ENCODE results near the gene UPF2. TPM values are rescaled to one million over a fixed set of nuclear protein-coding genes. Genes with fewer than 3 reads are reported as not detected.
A peak's percentile ranks its signal among the peaks of the same experiment; 100 is the strongest.

UPF2 gene
- total and polyA plus RNA-seq, 2 of the 13 experiments (the other 11 are each of a cell fraction or from before 2014, with no cell fraction given), result 6.2 to 14.5 TPM

DNA sequence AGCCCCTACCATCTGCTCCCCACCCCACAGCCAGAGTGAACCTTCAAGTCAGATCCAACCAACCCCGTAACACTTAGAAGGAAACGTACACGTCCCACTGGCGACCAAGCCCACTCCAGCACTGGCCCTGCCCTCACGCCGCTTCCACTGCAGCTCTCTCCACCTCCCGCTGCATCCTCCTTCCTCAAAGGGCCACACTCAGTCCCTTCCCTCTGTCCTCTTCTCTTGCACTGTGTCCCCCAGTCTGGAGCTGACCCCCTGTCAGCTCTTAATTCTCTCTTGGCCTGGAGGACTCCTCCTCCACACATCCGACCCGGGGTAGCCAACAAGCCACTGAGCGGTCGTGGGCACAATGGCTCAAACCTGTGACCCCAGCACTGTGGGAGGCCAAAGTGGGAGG is 133.6 kb downstream of the UPF2 start:
- no peaks in the 10 kb centered on the region for H3K79me2 ChIP-seq (ENCODE audit: insufficient read depth, low read length)
- H3K4me1 ChIP-seq (ENCODE audit: insufficient read depth, low read length), result peaks cover 47% of the 10 kb centered on the region
- intact Hi-C loops (cut with micrococcal nuclease; ENCODE audit: unreplicated experiment), result no loop called here
- ChIA-PET CTCF (ENCODE audit: low intra/inter-chr PET ratio, low total read pairs) (no interaction called here), POLR2A (interaction anchor here (1.7 kb wide), 1 partner anchor 33 kb away, joined by 8 read pairs; no protein-coding TSS in a partner anchor)
- no peak overlapping the region for H3K4me2 ChIP-seq (ENCODE audit: low read depth, low read length)
- FAIRE-seq, result no peak
- no TSS peak for BruUV-seq (replicated peaks)
- 89% methylated on average over 11 of the region's 11 CpGs for WGBS (ENCODE audit: low lambda C conversion rate)
- TF ChIP-seq ZFP36L2 (CRISPR knock-in tag; IDR thresholded peaks at IDR 0.05) (no peak), ZSCAN9 (CRISPR knock-in tag; IDR thresholded peaks at IDR 0.05; ENCODE audit: borderline replicate concordance) (no peak), SIN3B (IDR thresholded peaks at IDR 0.05; ENCODE audit: low read length) (no peak), ZNF776 (CRISPR knock-in tag; IDR thresholded peaks at IDR 0.05) (no peak), PAWR (CRISPR knock-in tag; IDR thresholded peaks at IDR 0.05; ENCODE audit: borderline replicate concordance) (no peak), RFX3 (CRISPR knock-in tag; IDR thresholded peaks at IDR 0.05) (no peak), HNRNPL (IDR thresholded peaks at IDR 0.05; ENCODE audit: low read depth, low read length) (no peak), HMGA1 (CRISPR knock-in tag; conservative IDR thresholded peaks at IDR 0.05) (no peak), SMARCE1 (IDR thresholded peaks at IDR 0.05; ENCODE audit: borderline replicate concordance) (no peak)
- TF ChIP-seq, protein P1, sequence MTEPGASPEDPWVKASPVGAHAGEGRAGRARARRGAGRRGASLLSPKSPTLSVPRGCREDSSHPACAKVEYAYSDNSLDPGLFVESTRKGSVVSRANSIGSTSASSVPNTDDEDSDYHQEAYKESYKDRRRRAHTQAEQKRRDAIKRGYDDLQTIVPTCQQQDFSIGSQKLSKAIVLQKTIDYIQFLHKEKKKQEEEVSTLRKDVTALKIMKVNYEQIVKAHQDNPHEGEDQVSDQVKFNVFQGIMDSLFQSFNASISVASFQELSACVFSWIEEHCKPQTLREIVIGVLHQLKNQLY (CRISPR knock-in tag; IDR thresholded peaks at IDR 0.05), result no peak
- no peak overlapping the region for H3K27ac ChIP-seq (ENCODE audit: extremely low read length, insufficient read depth, low read length)
- no peak overlapping the region for H3K9ac ChIP-seq (ENCODE audit: insufficient read depth, low read depth, low read length)
- H3K4me3 ChIP-seq (replicated peaks in 1 of 3; ENCODE audit: insufficient read depth in 1 of 3, low read depth in 2 of 3, low read length in 3 of 3), result no peak overlapping the region
- in situ Hi-C loops (cut with HindIII; ENCODE audit: extremely low pct_ligation_motif_present, low pct_unique_long_range_greater_than_20kb), result no loop called here
- no peak overlapping the region for H2AFZ ChIP-seq (ENCODE audit: low read length)
- ATAC-seq, result no peak
- no peaks in the 10 kb centered on the region; a peak in 1 of 5 replicates for H3K27me3 ChIP-seq (ENCODE audit: control insufficient read depth in 1 of 2, insufficient read depth in 2 of 2, low read length in 2 of 2)
- H4K20me1 ChIP-seq (ENCODE audit: insufficient read depth, low read length), result no peaks in the 10 kb centered on the region
- no peaks in the 10 kb centered on the region for H3K9me3 ChIP-seq (ENCODE audit: low read length)
- DNase-seq (ENCODE audit: low spot score), result no peak
- no peaks in the 10 kb centered on the region for H3K36me3 ChIP-seq (replicated peaks in 1 of 2; ENCODE audit: control insufficient read depth in 1 of 2, insufficient read depth in 2 of 2, low read length in 2 of 2)

DNA sequence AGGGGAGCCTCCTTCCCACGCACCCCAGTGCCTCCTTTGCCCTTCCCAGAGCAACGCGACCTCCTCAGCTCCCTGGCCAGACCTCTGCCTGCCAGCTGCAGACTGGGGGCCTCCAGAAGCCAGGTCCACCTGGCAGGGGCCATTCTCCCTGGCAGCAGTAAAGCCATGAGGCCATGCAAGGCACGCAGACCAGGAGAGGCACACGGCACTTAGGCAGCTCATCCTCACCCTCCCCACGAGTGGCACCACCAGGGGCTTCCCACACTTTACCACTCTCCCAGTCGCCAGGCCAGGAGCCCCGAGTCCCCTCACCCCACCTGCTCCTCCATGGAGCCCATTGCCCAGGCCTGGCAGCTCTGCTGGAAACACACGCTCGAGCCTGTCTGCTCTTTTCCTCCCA is 134.1 kb downstream of the UPF2 start:
- FAIRE-seq, result no peak
- TF ChIP-seq, protein P2, sequence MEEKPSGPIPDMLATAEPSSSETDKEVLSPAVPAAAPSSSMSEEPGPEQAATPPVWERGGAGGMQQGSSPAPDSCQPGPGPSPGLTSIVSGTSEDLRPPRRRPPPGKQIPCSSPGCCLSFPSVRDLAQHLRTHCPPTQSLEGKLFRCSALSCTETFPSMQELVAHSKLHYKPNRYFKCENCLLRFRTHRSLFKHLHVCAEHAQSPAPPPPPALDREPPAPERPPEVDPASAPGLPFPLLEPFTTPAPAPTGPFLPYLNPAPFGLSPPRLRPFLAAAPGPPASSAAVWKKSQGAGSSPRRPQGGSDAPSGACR (CRISPR knock-in tag; IDR thresholded peaks at IDR 0.05), result no peak
- TF ChIP-seq, protein P3, sequence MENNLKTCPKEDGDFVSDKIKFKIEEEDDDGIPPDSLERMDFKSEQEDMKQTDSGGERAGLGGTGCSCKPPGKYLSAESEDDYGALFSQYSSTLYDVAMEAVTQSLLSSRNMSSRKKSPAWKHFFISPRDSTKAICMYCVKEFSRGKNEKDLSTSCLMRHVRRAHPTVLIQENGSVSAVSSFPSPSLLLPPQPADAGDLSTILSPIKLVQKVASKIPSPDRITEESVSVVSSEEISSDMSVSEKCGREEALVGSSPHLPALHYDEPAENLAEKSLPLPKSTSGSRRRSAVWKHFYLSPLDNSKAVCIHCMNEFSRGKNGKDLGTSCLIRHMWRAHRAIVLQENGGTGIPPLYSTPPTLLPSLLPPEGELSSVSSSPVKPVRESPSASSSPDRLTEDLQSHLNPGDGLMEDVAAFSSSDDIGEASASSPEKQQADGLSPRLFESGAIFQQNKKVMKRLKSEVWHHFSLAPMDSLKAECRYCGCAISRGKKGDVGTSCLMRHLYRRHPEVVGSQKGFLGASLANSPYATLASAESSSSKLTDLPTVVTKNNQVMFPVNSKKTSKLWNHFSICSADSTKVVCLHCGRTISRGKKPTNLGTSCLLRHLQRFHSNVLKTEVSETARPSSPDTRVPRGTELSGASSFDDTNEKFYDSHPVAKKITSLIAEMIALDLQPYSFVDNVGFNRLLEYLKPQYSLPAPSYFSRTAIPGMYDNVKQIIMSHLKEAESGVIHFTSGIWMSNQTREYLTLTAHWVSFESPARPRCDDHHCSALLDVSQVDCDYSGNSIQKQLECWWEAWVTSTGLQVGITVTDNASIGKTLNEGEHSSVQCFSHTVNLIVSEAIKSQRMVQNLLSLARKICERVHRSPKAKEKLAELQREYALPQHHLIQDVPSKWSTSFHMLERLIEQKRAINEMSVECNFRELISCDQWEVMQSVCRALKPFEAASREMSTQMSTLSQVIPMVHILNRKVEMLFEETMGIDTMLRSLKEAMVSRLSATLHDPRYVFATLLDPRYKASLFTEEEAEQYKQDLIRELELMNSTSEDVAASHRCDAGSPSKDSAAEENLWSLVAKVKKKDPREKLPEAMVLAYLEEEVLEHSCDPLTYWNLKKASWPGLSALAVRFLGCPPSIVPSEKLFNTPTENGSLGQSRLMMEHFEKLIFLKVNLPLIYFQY (CRISPR knock-in tag; IDR thresholded peaks at IDR 0.05; ENCODE audit: borderline replicate concordance), result no peak
- no peak for TF ChIP-seq ZFX (CRISPR knock-in tag; IDR thresholded peaks at IDR 0.05; ENCODE audit: low read depth)
- no peak for TF ChIP-seq MED8 (CRISPR knock-in tag; IDR thresholded peaks at IDR 0.05; ENCODE audit: insufficient replicate concordance)
- Histone ChIP-seq H3K9me3 (ENCODE audit: low read length) (no peaks in the 10 kb centered on the region), H3K36me3 (replicated peaks in 1 of 2; ENCODE audit: control insufficient read depth in 1 of 2, insufficient read depth in 2 of 2, low read length in 2 of 2) (no peaks in the 10 kb centered on the region), H3K4me1 (ENCODE audit: insufficient read depth, low read length) (peaks cover 45% of the 10 kb centered on the region), H2AFZ (ENCODE audit: low read length) (no peak overlapping the region), H3K79me2 (ENCODE audit: insufficient read depth, low read length) (no peaks in the 10 kb centered on the region), H3K4me2 (ENCODE audit: low read depth, low read length) (0 out of 2 replicates have a peak overlapping the region, but pooled peaks have one; percentile 18), H3K27ac (ENCODE audit: extremely low read length, insufficient read depth, low read length) (no peak overlapping the region), H3K27me3 (ENCODE audit: control insufficient read depth in 1 of 2, insufficient read depth in 2 of 2, low read length in 2 of 2) (no peaks in the 10 kb centered on the region; a peak in 1 of 5 replicates), H4K20me1 (ENCODE audit: insufficient read depth, low read length) (no peaks in the 10 kb centered on the region), H3K4me3 (replicated peaks in 1 of 3; ENCODE audit: insufficient read depth in 1 of 3, low read depth in 2 of 3, low read length in 3 of 3) (no peak overlapping the region), H3K9ac (ENCODE audit: insufficient read depth, low read depth, low read length) (no peak overlapping the region)
- no peak for DNase-seq (ENCODE audit: low spot score)
- in situ Hi-C loops (cut with HindIII; ENCODE audit: extremely low pct_ligation_motif_present, low pct_unique_long_range_greater_than_20kb), result no loop called here
- no peak for ATAC-seq
- POLR2A ChIA-PET, result no interaction called here
- intact Hi-C loops (cut with micrococcal nuclease; ENCODE audit: unreplicated experiment), result no loop called here
- CTCF ChIA-PET (ENCODE audit: low intra/inter-chr PET ratio, low total read pairs), result no interaction called here
- 73% methylated on average over 4 of the region's 10 CpGs for WGBS (ENCODE audit: low lambda C conversion rate)
- no TSS peak for BruUV-seq (replicated peaks)
